K562 (cell line): Measurements from ENCODE around the gene CHD5. TPM values are rescaled to one million over a fixed set of nuclear protein-coding genes. Genes with fewer than 3 reads are reported as not detected.

Experiments used
- ASH1L ChIP-seq: fragments of 450-650 bp; IDR thresholded peaks from 2 replicates; pipeline ENCODE4 v1.6.1; 2018; ENCODE audit warnings: borderline replicate concordance, mild to moderate bottlenecking, low read depth; ENCODE audit not compliant: partially characterized antibody
- CBFA2T3 ChIP-seq: fragments of 450-650 bp; IDR thresholded peaks from 2 replicates; pipeline ENCODE4 v1.6.1; 2017
- CCNT2 ChIP-seq: IDR thresholded peaks from 2 replicates; pipeline ENCODE4 v1.6.1; 2011; ENCODE audit warnings: borderline replicate concordance, low read depth, mild to moderate bottlenecking, moderate library complexity, mixed read lengths, low read length; ENCODE audit not compliant: insufficient read length; ENCODE audit errors: extremely low read depth
- CREM ChIP-seq: IDR thresholded peaks from 2 replicates; pipeline ENCODE4 v1.6.1; 2014; ENCODE audit warnings: antibody characterized with exemption, low read depth
- CXXC5 ChIP-seq: fragments of 250-450 bp; sonication (Bioruptor Pico); IDR thresholded peaks from 2 replicates; pipeline ENCODE4 v1.8.0; 2022; ENCODE audit warnings: inconsistent platforms, mild to moderate bottlenecking, moderate library complexity
- ESRRA ChIP-seq: fragments of 450-650 bp; IDR thresholded peaks from 2 replicates; pipeline ENCODE4 v1.6.1; 2014; ENCODE audit warnings: low read depth, mild to moderate bottlenecking, moderate library complexity, borderline replicate concordance
- FOXP1 ChIP-seq: sonication (generic); formaldehyde crosslinking; IDR thresholded peaks from 2 replicates; pipeline ENCODE4 v1.8.0; 2022; ENCODE audit warnings: mild to moderate bottlenecking, missing genetic modification reagents
- GABPA ChIP-seq: fragments of 200-800 bp; sonication (Bioruptor generic); conservative IDR thresholded peaks from 2 replicates; pipeline ENCODE4 v1.6.1; 2016; ENCODE audit warnings: low read depth, missing genetic modification characterization, missing compliant biosample characterization
- HDAC1 ChIP-seq, 2 experiments: fragments of 450-650 bp; IDR thresholded peaks; 2 replicates each; pipeline ENCODE4 v1.6.1; 2016 to 2017; ENCODE audit warnings: inconsistent platforms in 1 of 2, mild to moderate bottlenecking in 1 of 2, moderate library complexity in 1 of 2
- HNRNPL ChIP-seq: fragments of 200-400 bp; formaldehyde crosslinking; IDR thresholded peaks from 2 replicates; pipeline ENCODE4 v1.6.1; 2017; ENCODE audit warnings: low read depth, mild to moderate bottlenecking, low read length
- KDM5B ChIP-seq: fragments of 200-600 bp; sonication (generic); IDR thresholded peaks from 2 replicates; pipeline ENCODE4 v1.6.1; 2012; ENCODE audit warnings: low read depth, mild to moderate bottlenecking, moderate library complexity, low read length, control low read depth, inconsistent platforms; ENCODE audit not compliant: insufficient replicate concordance
- MBD2 ChIP-seq: sonication (generic); IDR thresholded peaks from 2 replicates; pipeline ENCODE4 v1.6.1; 2016; ENCODE audit warnings: low read depth, borderline replicate concordance
- MTA3 ChIP-seq: fragments of 450-650 bp; formaldehyde crosslinking; IDR thresholded peaks from 2 replicates; pipeline ENCODE4 v1.6.1; 2017; ENCODE audit warnings: mild to moderate bottlenecking, borderline replicate concordance
- NCOR1 ChIP-seq: fragments of 450-650 bp; IDR thresholded peaks from 2 replicates; pipeline ENCODE4 v1.6.1; 2016; ENCODE audit warnings: mild to moderate bottlenecking, moderate library complexity
- NEUROD1 ChIP-seq: fragments of 150-350 bp; IDR thresholded peaks from 2 replicates; pipeline ENCODE4 v1.6.1; 2014; ENCODE audit warnings: borderline replicate concordance, low read length, low read depth; ENCODE audit not compliant: partially characterized antibody
- NONO ChIP-seq, 2 experiments: fragments of 200-400 bp in 1 of 2; fragments of 450-650 bp in 1 of 2; formaldehyde crosslinking in 1 of 2; IDR thresholded peaks; 2 replicates each; pipeline ENCODE4 v1.6.1; 2017; ENCODE audit warnings: low read depth in 2 of 2, mild to moderate bottlenecking in 2 of 2, moderate library complexity in 2 of 2, low read length in 1 of 2
- NR2C2 ChIP-seq, 2 experiments: fragments of 200-800 bp in 1 of 2; sonication (Bioruptor generic) in 1 of 2; sonication (generic) in 1 of 2; formaldehyde crosslinking in 1 of 2; IDR thresholded peaks; 2 replicates each; pipeline versions ENCODE4 v1.6.1 to v1.8.0; 2016 to 2022; ENCODE audit warnings: mild to moderate bottlenecking in 1 of 2, missing compliant biosample characterization in 1 of 2, missing genetic modification characterization in 1 of 2, missing genetic modification reagents in 1 of 2
- SMARCA4 ChIP-seq: fragments of 450-650 bp; IDR thresholded peaks from 2 replicates; pipeline ENCODE4 v1.6.1; 2016
- TEAD1 ChIP-seq, 2 experiments: fragments of 450-650 bp in 1 of 2; sonication (generic) in 1 of 2; formaldehyde crosslinking; IDR thresholded peaks; 2 replicates each; pipeline versions ENCODE4 v1.4.0 to v1.8.0; 2020 to 2022; ENCODE audit warnings: mild to moderate bottlenecking in 2 of 2, missing genetic modification reagents in 1 of 2
- ZFX ChIP-seq: sonication (generic); formaldehyde crosslinking; IDR thresholded peaks from 2 replicates; pipeline ENCODE4 v1.8.0; 2022; ENCODE audit warnings: mild to moderate bottlenecking, missing genetic modification reagents, moderate library complexity
- ZNF408 ChIP-seq: fragments of 250-450 bp; sonication (Bioruptor Pico); IDR thresholded peaks from 2 replicates; pipeline ENCODE4 v1.4.0; 2020; ENCODE audit warnings: low read depth, mild to moderate bottlenecking, moderate library complexity
- polyA plus RNA-seq, 8 experiments: library from polyadenylated mRNA; depleted of rRNA in 4 of 8; stranded (reverse) in 5 of 8; unstranded in 3 of 8; fragments of >200 nt; fragmentation: Nextera tagmentation in 2 of 8; fragmentation: Illumina TruSeq in 1 of 8; extraction: Ambion mirVana in 2 of 8; extraction: Trizol in 1 of 8; gene quantifications; 2 replicates each; pipeline versions ENCODE4 v1.2.1 to v1.2.3, GENCODE V29; 2011 to 2014; ENCODE audit warnings: inconsistent platforms in 1 of 8, missing spikeins in 1 of 8
- total RNA-seq, 7 experiments: library from RNA; depleted of rRNA in 6 of 7; stranded (reverse); fragments of >200 nt in 6 of 7; fragmentation: Illumina TruSeq in 2 of 7; extraction: Trizol in 2 of 7; gene quantifications; 2 replicates each; pipeline versions ENCODE4 v1.2.1 to v1.2.3, GENCODE V29; 2011 to 2021; ENCODE audit warnings: low replicate concordance in 1 of 7
- TF ChIP-seq, protein P1 (sequence below): fragments of 450-650 bp; IDR thresholded peaks from 2 replicates; pipeline ENCODE4 v1.6.1; 2016; ENCODE audit warnings: antibody characterized with exemption
- TF ChIP-seq, protein P2 (sequence below): sonication (generic); formaldehyde crosslinking; IDR thresholded peaks from 2 replicates; pipeline ENCODE4 v1.9.0; 2022; ENCODE audit warnings: mild to moderate bottlenecking, missing genetic modification reagents
- TF ChIP-seq, protein P3 (sequence below): sonication (generic); formaldehyde crosslinking; IDR thresholded peaks from 2 replicates; pipeline ENCODE4 v1.8.1; 2023; ENCODE audit warnings: mild to moderate bottlenecking, missing genetic modification reagents

Gene CHD5
- total and polyA plus RNA-seq, 9 of the 15 experiments (the other 6 are each of a cell fraction or from before 2014, with no cell fraction given): 0.03 to 0.52 (median 0.11) TPM; not detected in 2

DNA sequence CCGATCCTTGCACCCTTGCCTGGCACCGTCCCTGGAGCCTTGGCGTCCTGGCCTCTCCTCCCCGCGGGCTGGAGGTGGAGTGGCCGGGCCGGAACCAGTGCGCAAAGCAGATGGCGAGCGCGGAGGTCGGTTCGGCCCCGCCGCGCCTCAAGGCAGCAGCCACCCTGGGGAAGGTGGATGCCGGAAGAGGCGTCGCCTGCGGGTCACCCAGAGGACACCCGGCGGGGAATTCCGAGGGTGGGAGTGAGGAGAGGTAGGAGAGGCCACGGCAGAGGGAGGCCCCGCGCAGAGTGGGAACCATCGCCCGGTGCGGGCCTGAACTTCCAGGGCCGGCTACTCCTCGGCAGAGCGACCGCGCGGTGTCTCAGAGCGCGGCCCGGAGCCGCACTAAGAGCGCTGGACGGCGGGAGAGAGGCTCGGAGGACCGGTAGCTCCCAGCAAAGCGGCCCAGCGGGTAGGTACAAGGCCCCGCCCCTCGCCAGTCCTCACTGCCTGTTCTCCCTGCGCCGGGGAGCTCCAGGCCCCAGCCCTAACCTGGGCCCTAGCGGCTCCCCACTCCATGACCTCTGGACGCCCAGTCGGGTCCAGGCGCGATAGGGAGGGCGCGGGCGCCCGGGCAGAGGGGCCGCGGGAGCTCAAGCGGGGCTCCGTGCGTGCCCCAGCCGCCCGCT is 25.9 kb upstream of the CHD5 start, which contains the start of gene RNF207 (continued):
- TF ChIP-seq, protein P1, sequence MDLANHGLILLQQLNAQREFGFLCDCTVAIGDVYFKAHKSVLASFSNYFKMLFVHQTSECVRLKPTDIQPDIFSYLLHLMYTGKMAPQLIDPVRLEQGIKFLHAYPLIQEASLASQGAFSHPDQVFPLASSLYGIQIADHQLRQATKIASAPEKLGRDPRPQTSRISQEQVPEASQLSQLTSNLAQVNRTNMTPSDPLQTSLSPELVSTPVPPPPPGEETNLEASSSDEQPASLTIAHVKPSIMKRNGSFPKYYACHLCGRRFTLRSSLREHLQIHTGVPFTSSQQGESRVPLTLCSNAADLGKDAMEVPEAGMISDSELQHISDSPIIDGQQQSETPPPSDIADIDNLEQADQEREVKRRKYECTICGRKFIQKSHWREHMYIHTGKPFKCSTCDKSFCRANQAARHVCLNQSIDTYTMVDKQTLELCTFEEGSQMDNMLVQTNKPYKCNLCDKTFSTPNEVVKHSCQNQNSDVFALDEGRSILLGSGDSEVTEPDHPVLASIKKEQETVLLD: peak; percentile 43; the same call in 1 of the 2 replicates
- TF ChIP-seq SMARCA4: peak; percentile 8; the same call in 1 of the 2 replicates
- peak; percentile 28 for TF ChIP-seq NCOR1
- TF ChIP-seq NONO (IDR thresholded peaks at IDR 0.05; ENCODE audit: low read depth in 2 of 2, low read length in 1 of 2): peak in 1 of 2 experiments; percentile 29; a peak in 1 of 4 replicates
- peak; percentile 72 for TF ChIP-seq KDM5B
- no peak for TF ChIP-seq CBFA2T3
- TF ChIP-seq HNRNPL: peak; percentile 85; the same call in 1 of the 2 replicates
- TF ChIP-seq HDAC1 (IDR thresholded peaks at IDR 0.05): peak in 1 of 2 experiments; percentile 67; a peak in 2 of 4 replicates
- TF ChIP-seq NR2C2 (CRISPR knock-in tag; IDR thresholded peaks at IDR 0.05): no peak
- TF ChIP-seq NR2C2 (tag; IDR thresholded peaks at IDR 0.05): peak; percentile 72
- no peak for TF ChIP-seq ZNF408 (CRISPR knock-in tag)
- peak; percentile 72; the same call in 1 of the 2 replicates for TF ChIP-seq MTA3
- TF ChIP-seq, protein P2, sequence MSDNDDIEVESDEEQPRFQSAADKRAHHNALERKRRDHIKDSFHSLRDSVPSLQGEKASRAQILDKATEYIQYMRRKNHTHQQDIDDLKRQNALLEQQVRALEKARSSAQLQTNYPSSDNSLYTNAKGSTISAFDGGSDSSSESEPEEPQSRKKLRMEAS (CRISPR knock-in tag): peak; percentile 42
- 0 out of 2 replicates have a peak, but pooled peaks have one; percentile 28 for TF ChIP-seq FOXP1 (CRISPR knock-in tag)
- TF ChIP-seq GABPA (tag): peak; percentile 65
- peak; percentile 89 for TF ChIP-seq ESRRA
- TF ChIP-seq CCNT2: peak; percentile 43
- TF ChIP-seq ZFX: peak; percentile 93
- peak; percentile 10 for TF ChIP-seq NEUROD1
- no peak for TF ChIP-seq ASH1L
- TF ChIP-seq TEAD1 (CRISPR knock-in tag; IDR thresholded peaks at IDR 0.05): peak; percentile 90 to 99
- peak; percentile 62 for TF ChIP-seq CXXC5 (CRISPR knock-in tag)
- no peak for TF ChIP-seq MBD2
- peak; percentile 35; the same call in 1 of the 2 replicates for TF ChIP-seq CREM
- TF ChIP-seq, protein P3, sequence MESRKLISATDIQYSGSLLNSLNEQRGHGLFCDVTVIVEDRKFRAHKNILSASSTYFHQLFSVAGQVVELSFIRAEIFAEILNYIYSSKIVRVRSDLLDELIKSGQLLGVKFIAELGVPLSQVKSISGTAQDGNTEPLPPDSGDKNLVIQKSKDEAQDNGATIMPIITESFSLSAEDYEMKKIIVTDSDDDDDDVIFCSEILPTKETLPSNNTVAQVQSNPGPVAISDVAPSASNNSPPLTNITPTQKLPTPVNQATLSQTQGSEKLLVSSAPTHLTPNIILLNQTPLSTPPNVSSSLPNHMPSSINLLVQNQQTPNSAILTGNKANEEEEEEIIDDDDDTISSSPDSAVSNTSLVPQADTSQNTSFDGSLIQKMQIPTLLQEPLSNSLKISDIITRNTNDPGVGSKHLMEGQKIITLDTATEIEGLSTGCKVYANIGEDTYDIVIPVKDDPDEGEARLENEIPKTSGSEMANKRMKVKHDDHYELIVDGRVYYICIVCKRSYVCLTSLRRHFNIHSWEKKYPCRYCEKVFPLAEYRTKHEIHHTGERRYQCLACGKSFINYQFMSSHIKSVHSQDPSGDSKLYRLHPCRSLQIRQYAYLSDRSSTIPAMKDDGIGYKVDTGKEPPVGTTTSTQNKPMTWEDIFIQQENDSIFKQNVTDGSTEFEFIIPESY: peak; percentile 85
